K562 (cell line): ENCODE data around the gene DHRS12. TPM values are rescaled to one million over a fixed set of nuclear protein-coding genes. Genes with fewer than 3 reads are reported as not detected.

ENCODE experiments used
- ARID1B ChIP-seq: fragments of 450-650 bp; IDR thresholded peaks from 2 replicates; pipeline ENCODE4 v1.6.1; 2016; ENCODE audit warnings: antibody characterized with exemption, mild to moderate bottlenecking, inconsistent platforms
- ATF1 ChIP-seq, 2 experiments: fragments of 450-650 bp in 1 of 2; IDR thresholded peaks; 2 replicates each; pipeline ENCODE4 v1.6.1; 2016; ENCODE audit warnings: missing compliant biosample characterization in 1 of 2, missing genetic modification characterization in 1 of 2
- CAMTA2 ChIP-seq: fragments of 250-450 bp; sonication (Bioruptor Pico); conservative IDR thresholded peaks from 2 replicates; pipeline ENCODE4 v1.5.1; 2022
- CBFA2T3 ChIP-seq: fragments of 450-650 bp; IDR thresholded peaks from 2 replicates; pipeline ENCODE4 v1.6.1; 2017
- CBX8 ChIP-seq: fragments of 200-600 bp; sonication (generic); IDR thresholded peaks from 2 replicates; pipeline ENCODE4 v1.6.1; 2012; ENCODE audit warnings: borderline replicate concordance, mixed run types, low read depth, mild to moderate bottlenecking, moderate library complexity, mixed read lengths, low read length, control low read depth, inconsistent platforms; ENCODE audit not compliant: poor library complexity, severe bottlenecking; ENCODE audit errors: extremely low read depth
- FUS ChIP-seq: fragments of 200-400 bp; formaldehyde crosslinking; optimal IDR thresholded peaks from 2 replicates; pipeline ENCODE3; 2017; ENCODE audit warnings: low read depth, low read length
- HDAC2 ChIP-seq: fragments of 450-650 bp; IDR thresholded peaks from 2 replicates; pipeline ENCODE4 v1.6.1; 2016; ENCODE audit warnings: mild to moderate bottlenecking
- ID3 ChIP-seq, 2 experiments: fragments of 250-450 bp in 1 of 2; fragments of 450-650 bp in 1 of 2; sonication (Bioruptor Pico) in 1 of 2; IDR thresholded peaks; 2 replicates each; pipeline versions ENCODE4 v1.6.1 to v1.8.0; 2016 to 2021; ENCODE audit warnings: mild to moderate bottlenecking in 2 of 2, moderate library complexity in 2 of 2, missing compliant biosample characterization in 1 of 2, missing genetic modification characterization in 1 of 2
- MCM2 ChIP-seq: fragments of 450-650 bp; IDR thresholded peaks from 2 replicates; pipeline ENCODE4 v1.6.1; 2017; ENCODE audit warnings: low read depth, mild to moderate bottlenecking
- NR1H2 ChIP-seq: sonication (generic); formaldehyde crosslinking; IDR thresholded peaks from 2 replicates; pipeline ENCODE4 v1.4.0; 2020; ENCODE audit warnings: mild to moderate bottlenecking, missing genetic modification reagents
- PCBP2 ChIP-seq: fragments of 200-400 bp; formaldehyde crosslinking; IDR thresholded peaks from 2 replicates; pipeline ENCODE4 v1.6.1; 2018; ENCODE audit warnings: low read length, low read depth, mild to moderate bottlenecking, moderate library complexity; ENCODE audit not compliant: poor library complexity, severe bottlenecking
- PHF8 ChIP-seq: fragments of 200-600 bp; sonication (generic); IDR thresholded peaks from 2 replicates; pipeline ENCODE4 v1.6.1; 2012; ENCODE audit warnings: mixed run types, mild to moderate bottlenecking, inconsistent platforms, low read length, moderate library complexity, borderline replicate concordance
- RFX5 ChIP-seq: IDR thresholded peaks from 2 replicates; pipeline ENCODE4 v1.6.1; 2011; ENCODE audit warnings: low read depth, mild to moderate bottlenecking, improper control_type of control experiment, low read length
- RHOXF2B ChIP-seq: fragments of 250-450 bp; sonication (Bioruptor Pico); conservative IDR thresholded peaks from 2 replicates; pipeline ENCODE4 v1.5.1; 2021
- RUNX1 ChIP-seq: sonication (generic); IDR thresholded peaks from 2 replicates; pipeline ENCODE4 v1.6.1; 2016; ENCODE audit warnings: antibody characterized with exemption, low read depth
- SPI1 ChIP-seq: IDR thresholded peaks from 2 replicates; pipeline ENCODE4 v1.6.1; 2011; ENCODE audit warnings: low read depth, low read length, control low read depth, borderline replicate concordance
- SRSF9 ChIP-seq: fragments of 200-400 bp; formaldehyde crosslinking; IDR thresholded peaks from 2 replicates; pipeline ENCODE4 v1.6.1; 2017; ENCODE audit warnings: low read depth, low read length, borderline replicate concordance
- TFAP4 ChIP-seq: sonication (generic); formaldehyde crosslinking; IDR thresholded peaks from 2 replicates; pipeline ENCODE4 v1.8.0; 2022; ENCODE audit warnings: missing genetic modification reagents, mild to moderate bottlenecking, moderate library complexity, borderline replicate concordance
- TRIM24 ChIP-seq, 2 experiments: fragments of 450-650 bp; IDR thresholded peaks; 2 replicates each; pipeline ENCODE4 v1.6.1; 2016
- ZFP36 ChIP-seq: fragments of 150-350 bp; IDR thresholded peaks from 2 replicates; pipeline ENCODE4 v1.6.1; 2018; ENCODE audit warnings: low read length, low read depth; ENCODE audit not compliant: partially characterized antibody
- ZNF280A ChIP-seq: fragments of 450-650 bp; IDR thresholded peaks from 2 replicates; pipeline ENCODE4 v1.6.1; 2018; ENCODE audit warnings: mild to moderate bottlenecking, low read depth; ENCODE audit not compliant: partially characterized antibody
- ZNF586 ChIP-seq: fragments of 450-650 bp; formaldehyde crosslinking; conservative IDR thresholded peaks from 2 replicates; pipeline ENCODE4 v1.4.0; 2020; ENCODE audit warnings: mild to moderate bottlenecking, moderate library complexity
- ZNF655 ChIP-seq: fragments of 250-450 bp; sonication (Bioruptor Pico); IDR thresholded peaks from 2 replicates; pipeline ENCODE4 v1.5.0; 2021
- ZNF695 ChIP-seq: fragments of 450-650 bp; formaldehyde crosslinking; IDR thresholded peaks from 2 replicates; pipeline ENCODE4 v1.4.0; 2020; ENCODE audit warnings: mild to moderate bottlenecking, moderate library complexity
- polyA plus RNA-seq, 8 experiments: library from polyadenylated mRNA; depleted of rRNA in 4 of 8; stranded (reverse) in 5 of 8; unstranded in 3 of 8; fragments of >200 nt; fragmentation: Nextera tagmentation in 2 of 8; fragmentation: Illumina TruSeq in 1 of 8; extraction: Ambion mirVana in 2 of 8; extraction: Trizol in 1 of 8; gene quantifications; 2 replicates each; pipeline versions ENCODE4 v1.2.1 to v1.2.3, GENCODE V29; 2011 to 2014; ENCODE audit warnings: inconsistent platforms in 1 of 8, missing spikeins in 1 of 8
- total RNA-seq, 7 experiments: library from RNA; depleted of rRNA in 6 of 7; stranded (reverse); fragments of >200 nt in 6 of 7; fragmentation: Illumina TruSeq in 2 of 7; extraction: Trizol in 2 of 7; gene quantifications; 2 replicates each; pipeline versions ENCODE4 v1.2.1 to v1.2.3, GENCODE V29; 2011 to 2021; ENCODE audit warnings: low replicate concordance in 1 of 7

The DHRS12 gene
- total and polyA plus RNA-seq, 9 of the 15 experiments (the other 6 are each of a cell fraction or from before 2014, with no cell fraction given) = 0.62 to 2.7 (median 0.98) TPM

GRCh38 chr13:51747438-51748434, 56.2 kb downstream of the DHRS12 start (continued):
- no peak for TF ChIP-seq ID3 (CRISPR knock-in tag; IDR thresholded peaks at IDR 0.05)
- TF ChIP-seq ID3 (tag; IDR thresholded peaks at IDR 0.05) = no peak
- no peak for TF ChIP-seq ZFP36
- no peak for TF ChIP-seq NR1H2 (CRISPR knock-in tag)
- no peak for TF ChIP-seq ZNF695
- TF ChIP-seq FUS = no peak
- TF ChIP-seq CBX8 = no peak
- no peak for TF ChIP-seq ARID1B
- TF ChIP-seq CAMTA2 (CRISPR knock-in tag) = no peak
- TF ChIP-seq CBFA2T3 = peak; percentile 40; the same call in 1 of the 2 replicates
- no peak for TF ChIP-seq ZNF655 (CRISPR knock-in tag)
- no peak for TF ChIP-seq SPI1
- TF ChIP-seq ATF1 (CRISPR knock-in tag; IDR thresholded peaks at IDR 0.05) = no peak
- no peak for TF ChIP-seq ATF1 (tag; IDR thresholded peaks at IDR 0.05)
- no peak for TF ChIP-seq SRSF9
- no peak for TF ChIP-seq RUNX1
- TF ChIP-seq ZNF280A = peak; percentile 90
- no peak for TF ChIP-seq RFX5
- TF ChIP-seq PCBP2 = no peak
- no peak for TF ChIP-seq ZNF586 (CRISPR knock-in tag)
- TF ChIP-seq TRIM24 (IDR thresholded peaks at IDR 0.05) = 0 out of 4 replicates have a peak, but pooled peaks have one; percentile 42 to 47
- no peak for TF ChIP-seq MCM2
- TF ChIP-seq HDAC2 = no peak
- no peak for TF ChIP-seq RHOXF2B (CRISPR knock-in tag)
- no peak for TF ChIP-seq PHF8
- TF ChIP-seq TFAP4 = no peak
